Measurements from ENCODE around the gene PRELP. TPM values are rescaled to one million over a fixed set of nuclear protein-coding genes. Genes with fewer than 3 reads are reported as not detected.

The PRELP gene
- total RNA-seq, 1 experiment from 2014 or later: 0.07 TPM

GRCh38 chr1:203464743-203465142 is 10.9 kb upstream of the PRELP start:
- Histone ChIP-seq H3K4me2 (ENCODE audit: insufficient read depth, insufficient read length, low read length) (no peak overlapping the region), H3K4ac (ENCODE audit: low read depth, low read length) (no peak overlapping the region), H4K5ac (ENCODE audit: insufficient read length, low read depth, low read length) (no peak overlapping the region), H4K8ac (replicated peaks; ENCODE audit: insufficient read length, low read depth, low read length) (no peak overlapping the region), H3K4me1 (ENCODE audit: insufficient read depth, low read length) (peaks cover 4% of the 10 kb centered on the region; the same call in 1 of the 2 replicates), H2BK15ac (ENCODE audit: low read depth, low read length) (no peak overlapping the region), H2BK5ac (ENCODE audit: insufficient read length, low read length) (no peak overlapping the region), H3K9ac (ENCODE audit: extremely low read depth, insufficient read length, low read length) (no peak overlapping the region), H3K56ac (ENCODE audit: insufficient read length, low read depth, low read length) (no peak overlapping the region), H2BK120ac (ENCODE audit: low read depth, low read length, poor library complexity, severe bottlenecking) (no peak overlapping the region), H2BK20ac (ENCODE audit: low read depth, low read length, poor library complexity, severe bottlenecking) (no peak overlapping the region), H3K27me3 (ENCODE audit: insufficient read depth, low read length) (no peaks in the 10 kb centered on the region), H2BK12ac (ENCODE audit: insufficient read length, low read depth, low read length) (no peak overlapping the region), H3K79me1 (ENCODE audit: insufficient read depth, low read depth, low read length, poor library complexity, severe bottlenecking) (no peaks in the 10 kb centered on the region), H3K9me3 (ENCODE audit: control insufficient read depth, low read depth, low read length) (no peaks in the 10 kb centered on the region), H4K91ac (ENCODE audit: insufficient read length, low read depth, low read length) (no peak overlapping the region), H4K20me1 (ENCODE audit: control insufficient read depth, insufficient read depth, insufficient read length) (no peaks in the 10 kb centered on the region), H3K79me2 (ENCODE audit: insufficient read depth, low read length) (no peaks in the 10 kb centered on the region), H3K23ac (ENCODE audit: insufficient read length, low read depth, low read length) (no peak overlapping the region), H2AK5ac (ENCODE audit: insufficient read length, low read length) (no peak overlapping the region), H2AFZ (ENCODE audit: low read length) (no peak overlapping the region), H3K14ac (ENCODE audit: insufficient read depth, low read length) (no peak overlapping the region), H3K18ac (ENCODE audit: insufficient read length, low read depth, low read length) (no peak overlapping the region), H3T11ph (ENCODE audit: low read length) (no peak overlapping the region), H3K27ac (ENCODE audit: insufficient read length, low read depth, low read length) (no peak overlapping the region), H3K23me2 (ENCODE audit: insufficient read length, low read depth, low read length, poor library complexity, severe bottlenecking) (no peaks in the 10 kb centered on the region)
- TF ChIP-seq CTCF (conservative IDR thresholded peaks at IDR 0.05): no peak
- Mint-ChIP-seq H3K27ac (no peak overlapping the region; a peak in 1 of 7 replicates), H3K36me3 (ENCODE audit: insufficient read depth in 1 of 3, low read depth in 3 of 3) (no peaks in the 10 kb centered on the region), H3K9me3 (no peaks in the 10 kb centered on the region; a peak in 1 of 5 replicates), H3K27me3 (ENCODE audit: low read depth) (peaks cover 4% of the 10 kb centered on the region), H3K4me3 (no peak overlapping the region), H3K4me1 (peaks cover 26 to 36% of the 10 kb centered on the region in 2 experiments)
- WGBS (ENCODE audit: extremely low coverage, insufficient read length, low lambda C conversion rate): no CpG with 5 or more reads among the region's 3 CpGs
- no peak for DNase-seq

Data from H9 (cell line).